DMS53 treated with DMSO at 0.1 percent for 48 hours (cell line): ENCODE measurements around the gene THTPA.

ENCODE experiments used
- DNase-seq: peaks from one replicate; lab custom pipeline; 2025; ENCODE audit not compliant: unreplicated experiment; lab: John Stamatoyannopoulos, UW

THTPA gene

GRCh38 chr14:23551266-23552028, 4.6 kb upstream of the THTPA start, which contains the start of gene ZFHX2:
Gene ZFHX2 (minus strand): TSS chr14:23551765. CDS start chr14:23535325, 16,440 bp downstream.
- peak; percentile 31 for DNase-seq

DNA sequence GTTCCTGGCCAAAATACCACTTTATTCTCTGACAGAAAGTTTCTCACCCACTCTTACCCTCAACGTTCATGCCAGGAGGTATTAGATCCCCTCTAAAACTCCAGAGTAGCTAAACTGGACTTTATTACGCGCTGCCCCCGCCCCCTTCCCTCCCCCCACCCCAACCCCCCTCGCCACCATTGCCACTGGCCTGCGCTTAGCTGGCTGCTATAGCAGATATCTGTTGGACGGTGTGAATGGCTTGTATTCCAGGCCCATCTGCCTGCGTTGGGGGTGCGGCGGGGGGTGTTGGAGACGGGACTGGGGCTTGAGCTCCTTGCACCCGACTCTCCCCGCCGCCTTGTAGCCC, 564 bp upstream of the THTPA start:
- no peak for DNase-seq

DNA sequence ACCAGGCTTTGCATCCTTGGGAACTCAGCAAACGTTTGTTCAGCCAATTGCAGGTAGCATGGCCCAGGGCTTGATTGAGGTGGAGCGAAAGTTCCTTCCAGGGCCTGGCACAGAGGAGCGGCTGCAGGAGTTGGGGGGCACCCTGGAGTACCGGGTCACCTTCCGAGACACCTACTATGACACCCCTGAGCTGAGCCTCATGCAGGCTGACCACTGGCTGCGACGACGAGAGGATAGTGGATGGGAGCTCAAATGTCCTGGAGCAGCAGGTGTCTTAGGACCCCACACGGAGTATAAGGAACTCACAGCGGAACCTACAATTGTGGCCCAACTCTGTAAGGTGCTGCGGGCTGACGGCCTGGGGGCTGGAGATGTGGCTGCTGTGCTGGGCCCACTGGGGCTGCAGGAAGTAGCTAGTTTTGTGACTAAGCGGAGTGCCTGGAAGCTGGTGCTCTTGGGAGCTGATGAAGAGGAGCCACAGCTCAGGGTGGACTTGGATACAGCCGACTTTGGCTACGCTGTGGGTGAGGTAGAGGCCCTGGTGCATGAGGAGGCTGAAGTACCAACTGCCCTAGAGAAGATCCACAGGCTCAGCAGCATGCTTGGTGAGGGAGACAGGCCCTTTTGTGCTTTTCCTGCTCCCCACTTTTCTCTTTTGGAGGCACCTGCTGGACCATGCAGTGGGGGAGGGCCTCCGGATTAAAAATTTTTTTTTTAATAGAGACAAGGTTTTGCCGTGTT, 799 bp downstream of the THTPA start:
- no peak for DNase-seq

DNA sequence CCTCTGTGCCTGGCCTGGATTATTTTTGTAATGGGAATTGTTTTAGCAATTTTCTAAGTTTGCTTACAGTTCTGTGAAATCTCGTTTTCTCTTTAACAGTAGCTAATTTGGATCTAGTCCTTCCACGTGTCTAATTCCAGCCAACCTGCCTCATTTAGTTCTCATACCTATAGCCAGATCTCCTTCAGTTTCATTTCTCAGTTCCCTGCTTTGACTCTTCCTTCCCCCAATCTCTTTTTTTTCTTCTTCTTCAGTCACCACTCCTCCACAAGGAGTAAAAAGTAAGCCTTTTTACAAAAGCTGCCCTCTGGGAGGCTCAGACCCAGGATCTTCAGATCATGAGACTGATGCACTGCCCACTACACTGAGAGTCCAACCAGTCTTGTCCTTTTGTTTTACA, 1.4 kb downstream of the THTPA start:
- no peak for DNase-seq

DNA sequence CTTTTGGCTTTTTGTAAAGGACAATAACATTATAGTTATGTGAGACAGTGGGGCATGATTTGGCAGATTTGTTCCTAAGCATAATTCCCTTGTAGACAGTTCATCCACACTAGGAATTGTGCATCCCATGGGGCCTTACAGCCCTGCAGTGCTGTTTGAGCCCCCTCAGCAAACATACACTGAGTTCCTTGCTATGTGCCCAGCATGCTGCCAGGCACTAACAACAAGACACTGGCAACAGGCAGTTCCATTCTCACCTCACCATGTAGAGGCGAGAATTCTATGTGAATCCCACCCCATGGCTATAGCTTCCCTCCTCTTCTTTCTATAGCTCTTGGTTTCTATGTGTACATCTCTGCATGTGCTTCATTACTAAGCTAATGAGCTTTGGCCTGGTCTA, 1.9 kb downstream of the THTPA start:
- no peak for DNase-seq

DNA sequence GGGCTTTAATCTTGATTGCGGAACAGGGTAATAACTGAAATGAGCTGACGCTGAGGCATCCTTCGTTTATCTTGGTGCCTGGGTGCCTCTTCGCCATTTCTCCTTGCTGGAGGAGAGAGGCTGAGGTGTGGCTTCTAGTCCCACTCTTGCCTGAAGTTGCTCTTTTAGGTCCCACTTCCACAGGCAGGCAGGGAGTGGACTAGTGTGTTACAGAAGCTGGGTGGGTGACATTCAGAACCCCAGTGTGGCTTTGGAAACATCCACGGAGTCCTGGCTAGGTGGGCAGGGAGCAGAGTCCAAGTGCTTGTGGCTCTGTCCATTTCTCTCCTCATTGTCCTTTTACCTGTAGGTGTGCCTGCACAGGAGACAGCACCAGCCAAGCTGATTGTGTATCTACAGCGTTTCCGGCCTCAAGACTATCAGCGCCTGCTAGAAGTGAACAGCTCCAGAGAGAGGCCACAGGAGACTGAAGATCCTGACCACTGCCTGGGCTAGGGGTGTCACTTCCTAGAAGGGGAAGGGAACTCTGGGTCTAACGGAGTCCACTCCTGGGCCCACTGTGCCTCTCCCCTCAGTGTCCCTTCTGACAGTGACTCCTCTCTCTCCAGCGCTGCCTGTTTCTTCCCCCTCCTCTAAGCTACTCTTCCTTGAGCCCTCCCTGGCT, 2.4 kb downstream of the THTPA start:
- DNase-seq: no peak

GRCh38 chr14:23559010-23559925, 3.2 kb downstream of the THTPA start:
- no peak for DNase-seq

- no peak for DNase-seq
Measured at GRCh38 chr14:23559926-23560520, 4.0 kb downstream of the THTPA start.

DNA sequence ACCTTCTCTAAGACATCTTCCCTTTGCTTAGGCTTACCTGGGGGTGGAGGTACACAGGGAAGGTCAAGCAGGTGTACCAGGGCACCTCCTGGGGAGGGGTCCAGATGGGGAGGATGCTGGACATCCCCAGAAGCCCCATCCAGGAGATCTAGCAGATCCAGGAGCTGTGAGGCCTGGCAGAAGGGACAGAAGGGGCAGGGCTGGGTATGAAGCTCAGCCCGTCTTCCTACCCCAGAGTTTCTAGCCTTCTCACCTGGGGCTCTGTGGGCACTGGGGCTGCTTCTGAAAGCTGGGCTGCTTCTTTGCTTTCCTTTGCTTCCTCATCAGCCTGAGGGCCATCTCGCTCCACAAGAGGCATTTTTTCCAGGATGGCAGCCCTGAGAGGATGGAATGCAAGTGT, 5.2 kb downstream of the THTPA start:
- no peak for DNase-seq

DNA sequence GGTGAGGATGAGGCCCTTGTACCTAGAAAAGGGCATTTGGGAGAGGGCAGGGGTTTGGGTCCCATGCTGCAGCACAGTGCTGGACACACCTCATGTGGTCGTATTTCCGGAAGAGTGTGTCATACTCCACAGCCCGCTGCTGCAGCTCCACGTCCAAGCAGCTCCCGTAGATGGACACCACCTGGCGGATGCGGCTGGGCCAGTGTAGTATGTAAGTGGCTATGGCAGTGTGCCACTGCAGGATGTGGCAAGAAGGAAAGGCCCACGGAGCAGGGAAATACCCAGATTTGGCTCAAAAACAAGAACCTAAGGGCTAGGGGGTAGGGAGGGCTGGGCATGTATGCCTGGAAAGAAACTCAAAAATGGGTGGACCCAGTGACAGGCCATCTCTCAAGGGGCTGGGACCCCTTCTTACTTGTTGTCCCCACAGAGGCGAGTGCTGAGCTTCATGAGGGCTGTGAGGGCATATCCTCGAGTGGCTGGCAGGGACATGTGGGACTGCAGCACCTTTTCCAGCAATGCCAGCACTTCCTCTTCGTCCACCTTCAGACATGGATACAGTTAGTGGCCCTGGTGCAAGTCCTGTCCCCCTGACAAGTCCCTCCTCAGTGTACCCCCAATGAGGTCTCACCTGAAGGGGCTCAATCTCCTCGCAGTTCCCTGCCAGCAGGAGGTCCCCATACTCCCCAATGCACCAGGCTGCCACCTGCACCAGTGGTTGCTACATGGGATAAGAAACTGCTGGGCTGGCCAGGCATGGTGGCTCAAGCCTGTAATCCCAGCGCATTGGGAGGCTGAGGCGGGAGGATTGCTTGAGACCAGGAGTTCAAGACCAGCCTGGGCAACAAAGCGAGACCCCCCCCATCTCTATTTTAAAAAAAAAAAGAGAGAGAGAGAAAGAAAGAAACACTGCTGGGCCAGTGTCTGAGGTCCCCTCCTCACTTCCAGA, 6.1 kb downstream of the THTPA start:
- no peak for DNase-seq

DNA sequence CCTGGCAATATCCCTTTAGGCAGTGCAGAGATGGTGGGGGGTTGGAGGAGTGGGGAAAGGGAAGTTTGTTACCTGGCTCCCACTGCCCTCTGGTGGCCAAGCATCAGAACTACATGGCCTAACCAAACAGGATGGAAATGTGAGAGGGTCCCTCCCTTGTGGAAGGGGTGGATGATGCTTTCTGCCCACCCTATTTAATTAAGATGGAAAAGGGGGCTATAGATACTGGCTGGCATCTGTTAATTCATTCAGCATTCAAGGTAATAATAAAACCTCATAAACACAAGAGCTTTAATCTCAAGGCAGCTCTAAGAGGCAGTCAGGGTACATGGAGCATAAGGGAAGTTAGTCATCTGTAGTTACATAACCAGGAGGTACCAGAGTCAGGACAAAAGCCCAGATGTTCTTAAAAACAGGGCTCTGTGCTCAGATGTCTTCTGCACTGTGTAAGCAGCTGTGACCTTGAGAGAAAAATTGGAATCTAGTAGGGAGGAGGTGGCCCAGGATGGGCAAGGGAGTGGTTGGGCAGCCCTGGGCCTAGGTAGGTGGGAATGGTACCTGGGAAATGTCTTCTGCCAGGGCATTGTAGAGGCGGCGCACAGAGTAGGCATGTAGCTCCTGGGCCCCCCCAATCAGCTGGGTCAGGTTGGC, 6.9 kb downstream of the THTPA start:
- no peak for DNase-seq

DNA sequence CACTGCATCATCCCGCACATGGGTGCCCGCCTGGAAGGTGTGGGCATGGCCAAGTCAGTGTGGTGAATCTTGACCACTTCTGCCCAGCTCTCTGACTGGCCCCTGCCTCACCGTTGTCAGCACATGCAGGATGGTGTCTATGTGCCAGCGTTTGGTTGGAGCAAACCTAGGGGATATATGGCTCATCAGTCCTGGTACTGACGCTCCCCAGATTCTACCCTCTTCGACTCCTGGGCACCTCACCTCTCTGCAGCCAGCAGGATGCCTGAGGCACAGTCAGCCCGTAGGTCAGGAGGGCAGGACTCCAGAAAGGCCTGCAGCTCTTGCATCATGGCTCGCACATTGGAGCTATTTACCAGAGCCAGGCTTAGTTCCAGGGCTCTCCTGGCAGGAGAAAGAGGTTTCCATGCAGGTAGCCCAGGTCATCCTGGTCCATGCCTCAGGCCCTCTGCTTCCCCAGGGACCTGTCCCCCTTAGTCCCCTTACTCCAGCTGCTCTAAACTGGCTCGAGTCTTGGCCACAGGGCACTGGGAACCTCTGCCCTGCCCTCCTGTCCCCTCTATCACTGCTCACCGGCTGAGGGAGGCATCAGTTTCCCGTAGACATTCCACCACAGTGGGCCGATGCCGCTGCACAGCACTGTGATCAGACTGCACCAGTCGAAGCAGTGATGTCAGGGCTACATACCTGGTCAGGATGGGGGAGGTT, 7.6 kb downstream of the THTPA start:
- DNase-seq: no peak

- no peak for DNase-seq
Measured at GRCh38 chr14:23564181-23564812, 8.2 kb downstream of the THTPA start.

GRCh38 chr14:23564876-23565275, 8.8 kb downstream of the THTPA start:
- no peak for DNase-seq

DNA sequence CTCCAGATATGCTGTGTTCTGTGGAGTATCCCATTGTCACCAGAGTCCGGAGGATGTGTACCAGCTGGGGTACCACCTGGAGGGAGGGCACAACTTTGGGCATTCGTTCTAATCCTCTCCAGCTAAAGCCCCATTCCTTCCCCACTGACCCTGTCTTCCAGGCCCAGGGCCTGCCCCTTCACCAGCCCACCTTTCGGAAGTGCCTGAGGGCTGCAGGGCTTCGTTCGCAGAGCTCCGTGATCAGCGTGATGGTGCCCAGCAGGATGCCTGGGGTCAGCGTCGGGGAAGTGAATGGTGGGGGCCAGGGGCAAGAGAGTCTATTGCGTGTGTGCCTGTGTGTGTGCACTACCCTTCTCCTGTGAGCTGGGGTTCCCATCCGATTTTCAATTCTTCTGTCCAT, 9.6 kb downstream of the THTPA start:
- no peak for DNase-seq

- DNase-seq: no peak
Measured at GRCh38 chr14:23566112-23566777, 10.2 kb downstream of the THTPA start.

DNA sequence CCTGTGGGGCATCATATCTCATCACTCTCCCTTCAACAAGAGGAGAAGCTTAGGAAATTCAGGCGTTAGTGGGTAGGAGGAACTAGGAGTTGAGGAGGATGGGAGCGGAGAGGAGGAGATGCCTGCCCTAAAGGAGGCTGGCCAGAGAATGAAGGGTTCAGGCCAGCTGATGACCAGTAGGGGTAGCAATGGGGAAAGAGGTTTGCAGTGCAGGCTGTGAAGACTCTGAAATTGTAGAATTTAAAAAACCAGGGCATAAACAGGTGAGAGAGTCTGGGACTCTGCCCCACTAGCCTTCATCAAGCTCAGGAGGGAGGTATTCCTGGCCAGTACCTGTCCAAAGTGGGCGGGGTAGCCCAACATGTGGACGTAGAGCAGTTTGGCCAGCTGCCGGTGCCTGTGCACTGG, 10.7 kb downstream of the THTPA start:
- no peak for DNase-seq
